CD4-positive, alpha-beta T cell treated with Interleukin-21 for 1 hour (primary cell): ENCODE results near the gene DEDD.
A peak's percentile ranks its signal among the peaks of the same experiment; 100 is the strongest.
"Not testable (repeated sequence)": the region's sequence is repeated elsewhere in the genome, so short reads cannot be mapped to it uniquely, and the experiment has no call there.

ENCODE experiments used
- DNase-seq: peaks from one replicate; pipeline ENCODE4 v3.0.0-alpha.2; 2020

The DEDD gene

GRCh38 chr1:161121834-161122233 is 10.6 kb downstream of the DEDD start:
- DNase-seq: no peak

DNA sequence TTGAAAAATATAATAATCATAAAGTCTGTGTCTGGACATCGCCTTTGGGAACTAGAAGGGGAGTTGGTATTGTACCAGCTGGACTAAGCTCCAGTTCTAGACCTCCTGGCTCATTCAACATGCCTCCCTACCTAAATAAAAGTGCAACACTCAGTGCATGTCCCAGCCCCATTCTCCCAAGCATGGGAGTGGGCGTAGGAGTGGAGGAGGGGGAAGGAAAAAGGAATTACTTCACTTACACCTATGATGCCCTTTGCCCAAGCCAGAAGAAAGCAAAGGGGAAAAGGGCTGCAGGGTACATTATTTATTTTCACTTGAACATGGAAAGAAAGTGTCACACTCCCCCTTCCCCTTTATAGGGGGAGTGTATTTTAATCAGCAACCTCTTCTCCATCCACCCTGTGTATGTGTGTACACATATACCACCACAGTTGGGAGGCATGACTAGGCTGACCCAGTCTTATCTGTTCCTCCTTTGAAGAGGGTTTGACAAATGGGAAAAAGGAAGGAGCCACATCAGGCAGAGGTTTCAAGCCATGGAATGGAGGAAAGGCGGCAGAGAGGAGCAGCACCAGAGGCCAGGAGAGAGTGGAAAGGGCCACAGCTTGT is 11.3 kb downstream of the DEDD start:
- DNase-seq: no peak

GRCh38 chr1:161119092-161119903 is 13.2 kb downstream of the DEDD start:
- peak; percentile 84 for DNase-seq

DNA sequence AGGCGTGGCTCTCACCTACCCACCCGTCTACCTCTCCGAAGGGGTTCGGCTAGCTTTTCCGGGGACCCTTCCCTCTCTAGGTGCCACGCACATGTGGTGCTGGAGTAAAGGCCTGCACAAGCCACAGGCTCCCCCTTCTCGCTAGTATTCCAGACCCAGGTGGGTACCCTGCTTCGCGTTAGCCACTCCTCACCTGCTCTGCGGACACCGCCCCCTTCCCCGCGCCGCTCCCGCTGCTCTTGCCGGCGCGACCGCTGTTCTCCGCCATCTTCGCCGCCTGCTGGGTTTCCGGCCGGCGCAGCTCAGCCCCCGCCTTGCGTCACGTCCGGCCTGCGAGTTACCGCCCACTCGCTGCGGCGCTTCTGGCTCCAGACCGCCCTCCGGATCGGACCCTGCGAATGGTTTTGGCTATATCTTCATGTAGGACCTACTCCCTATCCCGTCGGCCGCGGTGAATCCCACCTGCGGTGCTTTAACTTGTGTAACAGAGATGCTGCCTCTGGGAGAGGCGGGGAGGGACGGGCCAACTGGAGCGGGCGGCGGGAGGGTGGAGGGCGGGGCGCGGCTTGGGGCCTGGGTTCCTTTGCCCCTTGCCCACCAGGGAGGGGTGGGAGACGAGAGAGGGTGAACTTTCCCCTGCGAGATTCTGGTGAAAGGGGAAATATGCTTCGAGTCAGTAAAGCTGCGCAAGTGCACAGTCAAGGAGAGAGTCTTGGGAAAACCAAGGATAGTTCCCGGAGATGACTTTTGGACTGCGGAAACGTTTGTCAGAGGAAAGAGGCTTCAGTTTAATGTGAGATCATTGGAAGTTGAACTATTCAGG is 14.5 kb downstream of the DEDD start, which contains the start of the genes NIT1 and PFDN2:
TSS of gene NIT1 (plus strand) at position 347 of the 823 bp plus-strand sequence. CDS start at position 419, 72 bp downstream.
TSS of gene PFDN2 (minus strand) at position 279 of the 823 bp plus-strand sequence. CDS start at position 268, 11 bp downstream.
- DNase-seq: peak; percentile 86

- DNase-seq: not testable (repeated sequence)
Observed at GRCh38 chr1:161115961-161116360, 16.5 kb downstream of the DEDD start.

DNA sequence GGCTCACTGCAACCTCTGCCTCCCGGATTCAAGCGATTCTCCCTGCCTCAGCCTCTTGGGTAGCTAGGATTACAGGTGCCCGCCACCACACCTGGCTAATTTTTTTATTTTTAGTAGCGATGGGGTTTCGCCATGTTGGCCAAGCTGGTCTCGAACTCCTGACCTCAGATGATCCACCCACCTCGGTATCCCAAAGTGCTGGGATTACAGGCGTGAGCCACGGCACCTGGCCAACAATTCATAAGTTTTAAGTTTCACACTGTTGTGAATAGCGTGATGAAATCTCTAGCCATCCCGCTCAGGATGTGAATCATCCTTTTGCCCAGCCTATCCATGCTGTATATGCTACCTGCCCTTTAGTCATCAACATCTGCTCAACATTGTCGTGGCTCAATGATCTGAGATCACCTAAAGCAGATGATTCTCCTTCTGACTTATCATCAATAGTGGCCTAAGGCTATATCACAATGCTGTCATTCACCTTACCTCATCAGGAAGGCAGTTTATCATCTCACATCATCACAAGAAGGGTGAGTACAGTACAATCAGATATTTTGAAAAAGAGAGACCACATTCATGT is 17.2 kb downstream of the DEDD start:
- DNase-seq: no peak

- DNase-seq: no peak
Observed at GRCh38 chr1:161114556-161114955, 17.9 kb downstream of the DEDD start.

DNA sequence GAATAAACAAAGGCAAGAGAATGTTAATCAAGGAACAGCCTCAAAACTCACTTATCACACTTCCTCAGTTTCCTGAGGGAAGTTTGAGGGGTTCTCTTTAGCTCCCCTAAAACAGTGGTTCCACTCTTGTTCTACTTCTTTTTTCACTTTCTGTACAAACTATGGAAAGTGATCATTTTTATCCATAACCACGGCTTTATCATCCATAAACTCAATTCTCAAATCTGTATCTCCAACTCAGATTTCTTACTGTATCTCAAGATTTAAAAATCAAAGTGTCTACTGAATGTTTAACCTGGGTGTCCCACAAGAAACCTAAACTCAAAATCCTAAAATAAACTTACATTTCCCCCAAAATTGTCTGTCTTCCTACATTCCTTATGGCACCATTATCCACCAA is 18.6 kb downstream of the DEDD start:
- no peak for DNase-seq

DNA sequence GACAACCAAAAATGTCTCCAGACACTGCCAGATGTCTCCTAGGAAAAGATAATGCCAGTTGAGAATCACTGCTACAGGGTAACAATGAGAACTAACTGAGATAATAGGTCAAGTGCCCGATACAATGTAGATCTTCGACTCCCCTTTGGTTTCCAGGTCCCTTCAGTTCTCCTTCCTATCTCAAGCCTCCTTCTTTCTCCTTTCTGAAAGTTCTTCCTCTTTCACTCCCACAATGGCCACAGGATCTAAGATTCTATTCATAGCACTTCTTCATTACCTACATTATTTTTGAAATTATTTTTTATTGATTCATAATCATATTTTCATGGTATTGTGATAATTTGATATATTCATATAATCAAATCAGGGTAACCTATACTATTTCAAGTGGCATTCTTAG is 20.9 kb downstream of the DEDD start:
- DNase-seq: no peak

- no peak for DNase-seq
Observed at GRCh38 chr1:161111117-161111516, 21.4 kb downstream of the DEDD start.

DNA sequence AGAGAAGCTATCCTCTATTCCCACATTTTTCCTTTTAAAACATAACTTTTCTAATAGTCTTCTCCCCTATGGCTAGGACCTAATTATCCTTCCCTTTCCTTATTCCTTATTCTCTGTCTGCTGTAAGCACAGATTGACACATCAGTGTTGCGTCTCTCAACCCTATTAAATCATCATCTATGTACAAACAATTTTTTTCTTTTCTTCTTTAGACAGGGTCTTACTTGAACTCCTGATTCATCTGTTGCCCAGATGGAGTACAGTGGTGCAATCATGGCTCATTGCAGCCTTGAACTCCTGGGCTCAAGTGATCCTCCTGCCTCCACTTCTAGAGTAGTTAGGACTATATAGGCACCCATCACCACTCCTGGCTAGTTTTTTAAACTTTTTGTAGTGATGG is 26.0 kb downstream of the DEDD start:
- DNase-seq: no peak

- DNase-seq: no peak
Observed at GRCh38 chr1:161100556-161100955, 31.9 kb downstream of the DEDD start.

- DNase-seq: no peak
Observed at GRCh38 chr1:161099090-161099802, 33.2 kb downstream of the DEDD start.

GRCh38 chr1:161098210-161099068 is 34.0 kb downstream of the DEDD start, which contains the start of gene KLHDC9:
TSS of gene KLHDC9 (plus strand) at chr1:161098361. CDS start at chr1:161098536, 175 bp downstream.
- peak; percentile 89 for DNase-seq

DNA sequence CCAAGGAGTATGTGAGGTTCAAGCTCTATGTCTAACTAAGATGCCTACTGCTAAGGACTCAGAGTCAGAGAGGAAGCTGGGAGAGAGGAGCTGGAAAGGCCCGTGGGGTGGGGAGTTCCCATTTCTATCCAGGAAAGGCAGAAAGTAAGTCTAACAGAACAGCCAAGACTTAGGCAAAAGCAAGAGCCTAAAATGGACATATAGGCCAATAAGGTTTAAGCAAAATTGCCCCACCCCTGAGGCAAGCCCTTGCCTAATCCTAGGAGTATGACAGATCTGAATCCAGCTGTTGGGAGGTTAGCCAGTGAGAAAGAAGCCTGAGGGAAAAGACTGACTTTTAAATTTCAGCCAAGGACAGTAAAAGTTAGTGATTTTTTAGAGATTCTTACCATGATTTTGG is 35.9 kb downstream of the DEDD start:
- no peak for DNase-seq

DNA sequence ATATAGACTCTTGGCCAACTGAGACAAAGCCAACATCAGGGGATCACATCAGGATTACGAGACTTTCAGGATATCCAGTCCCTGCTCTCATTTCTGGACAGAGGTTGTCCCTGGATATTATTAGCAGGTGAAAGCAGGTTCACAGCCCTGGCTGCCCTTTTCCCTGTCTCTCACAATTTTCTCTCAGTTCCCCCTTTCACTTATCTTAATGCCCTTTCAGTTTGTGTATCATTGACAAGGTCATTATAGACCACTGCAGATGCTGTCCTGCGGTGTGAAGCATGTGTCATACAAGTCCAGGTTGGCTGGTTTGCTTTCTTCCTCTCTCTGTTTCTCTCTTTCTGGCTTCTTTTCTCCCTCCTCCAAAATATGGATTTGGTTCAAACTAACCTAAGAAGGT is 36.5 kb downstream of the DEDD start:
- DNase-seq: no peak

DNA sequence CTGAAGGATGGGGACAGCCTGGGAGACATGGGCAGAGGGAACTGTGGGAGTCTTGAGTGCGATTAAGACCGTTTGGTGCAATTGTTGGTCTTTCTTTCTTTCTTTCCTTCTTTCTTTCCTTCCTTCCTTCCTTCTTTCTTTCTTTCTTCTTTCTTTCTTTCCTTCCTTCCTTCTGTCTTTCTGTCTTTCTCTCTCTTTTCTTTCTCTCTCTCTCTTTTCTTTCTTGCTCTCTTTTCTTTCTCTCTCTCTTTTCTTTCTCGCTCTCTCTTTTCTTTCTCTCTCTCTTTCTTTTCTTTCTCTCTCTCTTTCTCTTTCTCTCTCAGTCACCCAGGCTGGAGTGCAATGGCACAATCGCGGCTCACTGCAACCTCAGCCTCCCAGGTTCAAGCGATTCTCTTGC is 37.2 kb downstream of the DEDD start:
- DNase-seq: no peak

GRCh38 chr1:161094481-161094880 is 38.0 kb downstream of the DEDD start:
- DNase-seq: no peak

- no peak for DNase-seq
Observed at GRCh38 chr1:161092621-161093028, 39.8 kb downstream of the DEDD start.

GRCh38 chr1:161091796-161092507 is 40.5 kb downstream of the DEDD start:
- no peak for DNase-seq

DNA sequence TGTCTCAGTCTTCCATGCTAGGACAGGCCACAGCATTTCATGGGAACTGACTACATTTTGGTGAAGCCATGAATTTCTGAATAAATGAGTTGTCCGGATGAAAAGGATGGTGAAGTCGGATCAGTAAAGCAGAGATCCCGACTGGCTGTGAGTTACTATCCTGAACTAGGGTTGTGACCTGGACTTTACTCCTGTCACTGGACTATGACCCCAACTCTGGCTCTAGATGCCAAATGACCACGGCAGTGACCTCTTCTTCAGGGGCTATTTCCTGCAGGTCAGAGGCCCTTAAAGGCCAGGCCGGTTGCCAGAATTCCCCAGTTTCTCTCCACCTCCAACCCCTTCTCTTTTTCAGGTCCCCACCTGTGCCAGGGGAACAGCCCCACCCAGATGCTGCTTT is 41.4 kb downstream of the DEDD start:
- no peak for DNase-seq
